HG02571 (cell line): ENCODE measurements around the gene NLK.
"Not testable (repeated sequence)": the region's sequence is repeated elsewhere in the genome, so short reads cannot be mapped to it uniquely, and the experiment has no call there.

Experiments
- ATAC-seq: cut with Tn5 transposase; IDR thresholded peaks from one replicate; pipeline ENCODE4 v1.9.1; 2021; ENCODE audit warnings: mild to moderate bottlenecking, moderate library complexity; ENCODE audit not compliant: unreplicated experiment

Gene NLK

DNA sequence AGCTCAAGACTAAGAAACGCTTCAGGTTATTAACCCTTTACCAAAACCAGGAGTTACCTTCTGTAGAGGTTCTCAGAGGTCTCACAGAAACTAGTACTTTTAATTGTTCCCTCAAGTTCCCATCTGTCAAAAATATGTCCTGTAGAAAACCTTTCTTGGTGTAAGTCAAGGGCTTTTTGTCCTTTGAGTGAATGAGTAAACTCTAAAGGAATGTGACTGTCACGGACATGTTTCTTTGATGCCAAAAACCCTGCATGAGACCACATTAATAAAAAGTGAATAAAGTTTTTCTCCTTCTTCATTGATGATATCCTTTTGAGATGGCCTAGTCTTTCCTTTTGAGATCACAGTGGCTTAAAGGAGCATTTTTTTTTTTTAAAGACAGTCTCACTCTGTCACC lies 102.9 kb downstream of the NLK start:
- no peak for ATAC-seq

DNA sequence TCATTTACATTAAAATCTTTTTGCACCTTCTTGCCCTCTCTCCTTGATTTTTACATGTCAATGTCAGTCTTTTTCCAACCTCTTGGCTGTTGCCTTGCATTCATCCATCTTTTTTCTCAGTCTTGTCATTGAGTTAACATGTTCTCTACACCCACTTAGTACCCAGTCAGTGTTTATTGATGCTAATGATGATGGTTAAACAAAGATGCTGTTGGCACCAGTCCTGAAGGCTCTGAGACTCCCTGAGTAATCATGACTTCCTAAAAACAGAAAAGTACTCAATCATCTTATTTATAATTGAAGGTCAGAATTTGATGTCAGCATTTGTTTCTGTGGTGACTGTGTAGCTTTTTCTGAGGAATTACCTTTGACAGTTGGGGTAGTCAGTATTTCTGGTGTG lies 104.5 kb downstream of the NLK start:
- no peak for ATAC-seq

DNA sequence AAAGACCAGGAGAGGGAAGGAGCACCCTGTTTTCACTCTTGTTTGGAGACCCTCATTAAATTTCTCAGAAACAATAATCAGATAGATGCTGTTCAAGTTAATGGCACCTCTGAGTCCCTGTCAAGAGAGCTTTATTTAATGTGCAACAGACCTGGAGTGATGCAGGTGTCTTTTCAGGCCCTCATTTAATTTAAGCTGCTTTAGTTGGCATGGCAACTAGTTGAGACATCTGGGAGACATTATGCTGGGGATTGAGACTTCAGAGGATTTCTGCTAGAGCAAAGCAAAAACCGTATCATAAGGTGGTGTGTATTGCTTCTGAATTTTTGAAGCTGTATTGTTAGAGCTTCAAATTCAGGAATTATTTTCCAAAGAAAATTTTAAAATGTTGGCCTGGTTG lies 108.5 kb downstream of the NLK start:
- ATAC-seq: no peak

DNA sequence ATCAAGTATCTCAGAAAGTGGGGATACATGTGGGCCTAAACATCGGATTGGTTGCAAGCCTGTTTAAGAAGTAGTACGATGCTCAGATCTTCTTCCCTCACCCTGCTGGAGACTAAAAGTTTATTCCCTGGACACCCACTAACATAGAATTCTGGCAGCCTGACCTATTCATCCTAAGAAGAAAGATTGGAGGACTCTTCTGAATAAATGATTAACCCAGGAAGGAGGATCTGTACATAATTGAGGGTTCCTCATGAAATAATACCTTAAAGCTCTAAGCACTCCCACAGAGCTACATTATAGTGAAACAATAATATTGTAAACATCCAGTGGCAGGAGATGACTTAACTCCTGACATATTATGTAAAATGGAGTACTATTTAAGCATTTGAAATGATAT lies 111.7 kb downstream of the NLK start:
- ATAC-seq: no peak

DNA sequence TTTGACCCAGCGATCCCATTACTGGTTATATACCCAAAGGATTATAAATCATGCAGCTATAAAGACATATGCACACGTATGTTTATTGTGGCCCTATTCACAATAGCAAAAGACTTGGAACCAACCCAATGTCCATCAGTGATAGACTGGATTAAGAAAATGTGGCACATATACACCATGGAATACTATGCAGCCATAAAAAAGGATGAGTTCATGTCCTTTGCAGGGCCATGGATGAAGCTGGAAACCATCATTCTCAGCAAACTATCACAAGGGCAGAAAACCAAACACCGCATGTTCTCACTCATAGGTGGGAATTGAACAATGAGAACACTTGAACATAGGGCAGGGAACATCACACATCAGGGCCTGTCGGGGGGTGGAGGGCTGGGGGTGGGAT lies 112.9 kb downstream of the NLK start:
- ATAC-seq: not testable (repeated sequence)

DNA sequence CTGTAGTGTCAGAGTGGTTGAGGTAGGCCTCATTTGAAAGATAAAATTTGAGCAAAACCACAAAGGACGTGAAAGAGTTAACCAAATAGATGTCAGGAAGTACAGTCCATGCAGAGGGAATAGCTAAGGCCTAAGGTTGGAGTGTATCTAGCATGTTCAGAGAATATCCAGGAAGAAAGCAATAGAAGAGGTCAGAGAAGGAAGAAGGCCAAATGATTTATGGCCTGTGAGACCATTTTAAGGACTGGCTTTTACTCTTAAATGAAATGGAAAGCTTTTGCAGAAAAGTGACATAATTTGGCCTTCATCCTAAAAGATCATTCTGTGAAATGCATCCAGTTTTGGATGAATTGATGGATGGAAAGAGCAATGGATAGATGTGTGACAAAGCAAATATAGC lies 116.5 kb downstream of the NLK start:
- ATAC-seq: no peak

DNA sequence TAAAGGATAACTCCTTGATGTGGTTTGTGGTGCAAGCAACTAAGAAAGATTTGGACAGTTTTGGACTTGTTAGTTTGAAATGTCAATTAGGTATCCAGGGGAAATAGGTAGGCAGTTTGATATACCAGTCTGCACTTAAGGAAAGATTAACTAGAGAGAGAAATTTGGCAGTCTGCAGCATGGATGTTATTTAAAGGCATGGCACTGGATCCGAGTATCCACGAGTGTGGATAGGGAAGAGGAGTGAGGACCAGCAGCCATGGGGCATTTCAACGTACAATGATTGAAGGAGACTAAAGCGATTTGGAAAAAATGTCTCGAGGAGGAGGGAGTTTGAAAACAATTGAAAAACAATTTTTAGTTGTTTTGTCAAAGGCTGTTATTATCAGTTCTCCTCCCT lies 117.4 kb downstream of the NLK start:
- ATAC-seq: no peak

DNA sequence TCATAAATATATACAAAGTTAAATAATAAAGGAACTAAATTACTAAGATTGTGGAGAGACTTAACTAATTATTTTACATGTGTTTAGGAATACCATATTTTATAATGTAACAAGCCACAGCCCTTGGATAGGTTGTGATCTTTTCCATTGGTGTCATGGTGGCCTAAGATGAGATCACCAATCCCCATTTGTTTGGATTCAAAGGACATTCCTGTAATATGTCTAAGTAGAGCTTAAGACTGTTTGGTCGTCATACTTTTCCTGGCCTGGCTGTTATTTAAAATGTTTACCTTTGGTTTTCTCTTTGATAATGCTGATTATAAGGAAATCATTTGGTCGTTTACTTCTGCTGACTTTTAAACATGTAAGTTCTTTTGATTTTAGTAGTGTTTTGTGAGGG lies 118.1 kb downstream of the NLK start:
- ATAC-seq: no peak

DNA sequence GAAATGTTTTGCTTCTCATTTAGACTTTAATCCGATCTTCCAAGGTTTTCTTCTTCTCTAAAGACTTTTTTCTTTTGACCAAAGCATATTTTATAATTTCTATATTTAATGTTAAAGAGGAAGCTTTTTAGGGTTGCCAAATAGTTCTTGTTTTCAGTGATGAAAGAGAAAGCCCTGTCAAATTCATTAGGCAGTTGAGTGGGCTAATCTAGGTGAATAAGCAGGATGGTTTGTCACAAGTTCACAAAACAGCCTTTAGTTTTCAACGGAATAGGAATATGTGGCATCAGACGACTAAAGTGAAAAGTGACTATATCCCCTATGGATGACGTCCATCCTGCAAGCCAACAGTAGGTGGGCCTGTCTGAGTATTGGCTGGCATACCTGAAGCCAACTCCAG lies 118.8 kb downstream of the NLK start:
- ATAC-seq: no peak

DNA sequence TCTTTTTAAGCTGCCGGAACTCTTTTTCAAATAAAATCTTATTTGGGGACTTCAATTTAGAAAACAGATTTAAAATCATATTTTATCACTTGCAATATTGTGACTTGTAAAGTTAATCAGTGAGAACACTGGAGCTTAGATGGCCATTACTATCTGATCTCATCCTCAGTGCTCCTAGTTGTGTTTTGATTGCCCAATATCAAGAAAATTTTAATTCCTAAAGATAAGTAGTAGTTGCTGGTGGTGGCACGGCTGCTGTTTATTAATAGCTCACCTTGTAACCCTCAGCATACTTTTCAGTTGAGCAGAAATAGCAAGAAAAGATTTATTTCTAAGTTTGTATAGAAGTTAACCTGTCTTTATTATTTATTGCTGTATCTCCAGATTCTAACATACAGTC lies 124.0 kb downstream of the NLK start:
- no peak for ATAC-seq

DNA sequence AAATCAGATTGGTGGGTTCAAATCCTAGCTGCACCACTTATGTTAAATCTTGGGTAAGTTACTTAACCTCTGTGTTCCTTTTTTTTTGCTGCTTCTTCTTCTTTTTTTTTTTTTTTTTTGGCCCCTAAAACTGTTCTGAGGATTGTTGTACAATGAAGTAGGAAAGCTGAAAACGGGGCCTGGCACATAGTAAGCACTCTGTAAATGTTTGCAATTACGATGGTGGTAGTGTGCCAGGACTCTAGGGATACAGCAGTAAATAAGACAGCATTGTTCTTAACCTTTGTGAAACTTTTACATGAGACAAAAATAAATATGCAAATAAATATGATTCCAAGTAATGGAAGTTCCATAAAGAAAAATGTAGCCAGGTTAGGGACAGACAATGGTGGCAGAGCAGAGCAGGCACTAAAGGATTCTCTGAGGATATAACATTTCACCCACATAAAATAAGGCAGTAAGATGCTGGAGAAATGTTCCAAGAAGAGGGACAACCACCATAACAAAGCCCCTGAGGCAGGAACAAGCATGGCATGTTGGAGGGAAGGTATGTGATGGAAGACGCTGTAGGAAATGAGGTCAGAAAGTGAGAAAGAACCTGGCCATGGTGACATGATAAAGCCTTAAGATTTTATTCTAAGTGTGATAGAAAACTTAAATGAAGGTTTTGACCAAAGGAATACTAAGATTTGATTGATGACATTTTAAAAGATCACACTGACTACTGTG lies 127.3 kb downstream of the NLK start:
- no peak for ATAC-seq

DNA sequence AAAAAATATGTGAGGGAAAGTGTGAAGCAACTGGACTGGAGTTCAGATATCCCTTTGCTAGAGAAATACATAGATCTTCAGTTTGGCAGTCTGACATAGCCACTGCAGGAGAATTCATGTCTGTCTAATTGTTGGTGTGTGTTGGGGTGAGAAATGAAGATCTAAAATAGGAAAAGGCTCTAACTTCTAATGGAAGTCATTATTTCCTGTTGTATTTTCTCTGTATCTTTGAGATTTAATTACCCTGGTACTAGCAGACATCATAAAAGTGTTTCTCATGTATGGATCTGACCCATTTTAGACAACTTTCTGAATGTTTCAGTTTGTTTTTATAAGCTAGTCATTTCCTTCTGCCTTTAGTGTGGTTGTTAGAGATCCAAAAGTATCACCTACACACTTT lies 128.3 kb downstream of the NLK start:
- ATAC-seq: no peak

DNA sequence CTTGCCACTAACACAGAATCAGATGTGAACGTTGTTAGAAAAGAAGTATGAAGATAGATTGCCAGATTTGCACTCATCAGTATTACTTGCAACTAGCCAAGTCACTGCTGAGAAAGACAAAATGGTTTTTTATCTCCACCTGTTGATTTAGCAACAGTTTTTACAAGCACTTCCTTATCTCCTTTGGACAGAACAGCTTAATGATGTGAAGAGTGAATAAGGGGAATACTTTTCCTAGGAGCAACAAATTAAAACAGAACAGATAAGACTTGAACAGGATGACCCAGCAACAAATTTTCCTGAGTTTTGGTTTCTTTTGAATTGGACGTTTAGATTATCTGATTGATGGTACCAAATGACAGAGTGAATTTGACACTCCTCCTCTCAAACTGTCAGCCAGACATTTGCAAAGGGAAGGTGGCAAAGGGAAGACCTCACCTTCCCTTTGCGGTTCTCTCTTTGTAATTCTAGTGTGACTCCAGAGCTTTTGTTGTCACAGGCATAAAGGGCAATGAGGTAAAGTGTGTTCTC lies 130.6 kb downstream of the NLK start:
- ATAC-seq: no peak

DNA sequence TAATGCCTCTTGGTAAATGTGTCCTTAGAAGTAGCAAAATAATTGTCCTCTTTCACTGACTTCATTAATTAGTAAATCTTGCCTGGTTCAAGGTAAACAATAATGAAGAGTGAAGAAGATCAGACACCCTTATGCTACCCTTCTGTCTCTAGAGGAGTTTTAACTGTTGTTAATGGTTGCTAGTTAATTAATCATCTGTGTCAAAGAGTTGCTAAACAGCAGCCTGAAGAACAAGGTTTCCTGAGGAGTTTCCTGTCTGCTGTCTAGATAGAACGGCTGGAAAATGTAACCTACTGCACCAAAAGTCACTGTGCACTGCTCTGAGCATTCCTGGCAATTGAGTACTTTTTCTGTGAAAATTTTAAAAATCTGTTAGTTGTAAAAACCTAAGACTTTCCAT lies 131.3 kb downstream of the NLK start:
- no peak for ATAC-seq

DNA sequence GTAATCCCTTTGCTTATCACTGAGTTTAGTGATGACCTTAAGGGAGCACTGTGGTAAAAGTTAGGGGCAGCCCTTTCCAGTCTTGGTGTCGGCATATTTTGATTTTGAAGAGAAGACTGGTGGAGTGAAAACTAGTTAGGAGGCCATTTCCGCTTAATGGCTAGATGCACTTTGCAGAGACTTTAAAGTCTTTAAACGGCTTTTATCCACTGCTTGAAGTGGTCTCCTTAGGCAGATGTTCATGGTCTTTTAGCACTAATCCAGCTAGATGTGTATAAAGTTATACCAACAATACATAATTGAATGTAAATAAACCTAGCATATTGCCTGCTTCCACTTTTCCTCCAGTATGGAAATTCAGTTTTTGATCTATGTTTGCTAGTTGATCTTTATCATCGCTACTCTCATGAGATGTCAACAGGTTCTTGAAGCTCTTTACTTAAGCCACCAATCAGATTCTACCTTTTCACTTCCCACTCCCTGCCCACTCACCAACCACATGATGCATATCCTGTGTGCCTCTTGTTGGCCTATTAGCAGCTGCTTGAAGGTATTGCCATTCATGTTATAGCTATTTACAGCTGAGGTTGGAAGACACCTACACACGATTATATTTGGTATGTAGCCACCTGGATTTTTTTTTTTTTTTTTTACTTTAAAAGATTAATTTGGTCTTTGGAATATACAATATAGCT lies 132.0 kb downstream of the NLK start:
- ATAC-seq: no peak

DNA sequence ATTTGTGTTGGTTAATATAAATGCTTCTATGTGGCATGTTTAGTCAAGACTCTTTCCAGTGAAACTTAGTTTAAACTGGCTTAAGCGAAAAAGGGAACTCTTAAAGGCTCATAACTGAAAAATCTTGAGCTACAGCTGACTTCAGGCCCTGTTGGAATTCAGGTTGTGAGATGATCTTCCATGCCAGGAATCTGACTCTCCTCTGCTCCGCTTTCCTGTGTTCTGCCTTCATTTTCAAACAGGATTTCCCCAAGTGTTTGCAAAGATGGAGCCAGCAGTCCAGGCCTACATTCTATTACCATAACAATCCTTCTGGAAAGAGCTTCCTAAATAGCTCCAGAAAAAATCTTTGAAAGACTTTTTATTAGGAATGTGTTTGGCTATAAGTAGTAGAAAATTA lies 134.9 kb downstream of the NLK start:
- ATAC-seq: no peak

DNA sequence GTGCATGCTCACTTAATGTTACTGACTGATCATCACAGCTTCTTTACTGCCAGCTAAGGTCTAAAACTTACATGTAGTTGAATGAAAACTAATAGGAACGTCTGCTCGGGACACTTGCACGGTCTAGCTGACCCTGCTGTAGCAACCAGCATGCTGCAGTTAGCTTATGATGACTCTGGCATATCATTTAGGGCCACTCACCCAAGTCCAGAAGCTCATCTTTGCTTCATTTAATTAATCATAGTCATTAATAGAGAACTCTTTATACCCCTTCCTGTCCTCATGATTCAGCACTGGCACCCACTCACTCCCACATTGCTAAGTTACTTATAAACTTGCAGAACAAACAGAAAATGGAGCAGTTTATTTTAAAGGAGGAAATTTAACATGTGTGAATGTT lies 136.3 kb downstream of the NLK start:
- ATAC-seq: no peak

DNA sequence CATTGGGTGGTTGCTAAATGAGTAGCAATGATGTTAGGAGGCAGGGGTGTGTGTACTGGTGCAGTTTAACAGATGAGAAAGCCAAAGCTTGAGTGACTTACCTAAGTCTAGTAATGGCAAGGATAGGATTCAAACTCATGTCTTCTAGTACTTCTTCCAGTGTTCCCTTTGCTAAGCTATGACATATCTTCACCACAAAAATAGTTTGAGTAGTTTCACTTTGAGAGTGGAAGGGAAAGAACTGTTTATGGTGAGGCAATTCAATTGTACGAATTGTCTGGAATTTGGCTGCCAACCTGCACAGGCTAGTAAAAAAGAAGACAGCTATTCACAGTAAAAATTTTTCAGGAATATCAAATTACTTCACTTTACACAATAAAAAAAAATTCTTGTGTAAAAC lies 138.0 kb downstream of the NLK start:
- no peak for ATAC-seq

DNA sequence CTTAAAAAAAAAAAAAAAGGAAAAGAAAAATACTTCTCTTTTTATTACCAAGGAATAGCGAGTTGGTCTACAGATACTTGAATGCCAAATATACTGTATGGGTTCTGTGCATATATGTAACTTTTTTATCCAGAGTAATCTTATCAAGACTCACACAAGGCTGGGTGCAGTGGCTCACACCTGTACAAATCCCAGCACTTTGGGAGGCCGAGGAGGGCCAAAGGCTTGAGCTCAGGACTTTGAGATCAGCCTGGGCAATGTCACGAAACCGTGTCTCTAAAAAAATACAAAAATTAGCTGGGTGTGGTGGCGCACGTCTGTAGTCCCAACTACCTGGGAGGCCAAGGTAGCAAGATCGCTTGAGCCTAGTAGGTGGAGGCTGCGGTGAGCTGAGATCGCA lies 139.1 kb downstream of the NLK start:
- no peak for ATAC-seq

DNA sequence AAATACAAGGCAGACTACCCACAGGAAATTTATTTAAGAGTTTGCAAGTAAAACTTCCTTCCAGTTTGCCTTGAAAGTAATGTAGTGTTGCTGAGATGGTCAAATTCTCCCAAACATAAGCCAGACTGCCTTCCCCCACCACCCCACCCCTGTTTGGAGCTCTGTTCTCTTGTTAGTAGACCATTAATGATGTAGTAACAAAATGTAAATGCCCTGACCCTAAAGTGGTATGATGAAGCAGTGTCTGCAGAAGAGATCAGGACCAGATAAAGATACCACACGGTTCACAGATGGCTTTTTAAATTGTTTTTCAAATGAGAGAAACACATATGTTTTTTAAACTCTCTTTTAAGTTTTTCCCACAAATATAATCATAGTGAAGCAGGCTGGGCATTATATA lies 140.1 kb downstream of the NLK start:
- no peak for ATAC-seq

DNA sequence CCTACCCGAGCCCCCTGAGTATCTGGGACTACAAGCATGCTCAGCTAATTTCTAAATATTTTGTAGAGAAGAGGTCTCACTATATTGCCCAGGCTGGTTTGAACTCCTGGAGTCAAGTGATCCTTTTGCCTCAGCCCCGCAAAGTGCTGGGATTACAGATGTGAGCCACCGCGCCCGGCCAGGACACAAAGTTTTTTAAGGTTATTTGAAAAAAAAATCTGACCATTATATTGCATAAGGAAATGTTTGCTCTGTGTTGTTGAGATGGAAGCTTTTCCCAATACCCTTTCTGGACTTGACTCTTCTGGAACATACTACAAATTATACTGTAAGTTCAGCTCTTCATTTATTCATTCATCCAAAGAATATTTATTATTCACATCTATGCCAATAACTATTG lies 143.2 kb downstream of the NLK start:
- ATAC-seq: no peak

DNA sequence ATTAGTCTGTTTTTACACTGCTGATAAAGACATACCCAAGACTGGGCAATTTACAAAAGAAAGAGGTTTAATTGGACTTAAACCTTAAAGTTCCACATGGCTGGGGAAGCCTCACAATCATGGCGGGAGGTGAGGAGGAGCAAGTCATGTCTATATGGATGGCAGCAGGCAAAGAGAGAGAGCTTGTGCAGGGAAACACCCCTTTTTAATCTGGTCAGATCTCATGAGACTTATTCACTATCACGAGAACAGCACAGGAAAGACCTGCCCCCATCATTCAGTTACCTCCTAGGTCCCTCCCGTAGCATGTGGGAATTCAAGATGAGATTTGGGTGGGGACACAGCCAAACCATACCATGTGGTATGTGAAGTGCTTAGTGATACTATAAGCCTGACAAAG lies 144.0 kb downstream of the NLK start:
- ATAC-seq: not testable (repeated sequence)

DNA sequence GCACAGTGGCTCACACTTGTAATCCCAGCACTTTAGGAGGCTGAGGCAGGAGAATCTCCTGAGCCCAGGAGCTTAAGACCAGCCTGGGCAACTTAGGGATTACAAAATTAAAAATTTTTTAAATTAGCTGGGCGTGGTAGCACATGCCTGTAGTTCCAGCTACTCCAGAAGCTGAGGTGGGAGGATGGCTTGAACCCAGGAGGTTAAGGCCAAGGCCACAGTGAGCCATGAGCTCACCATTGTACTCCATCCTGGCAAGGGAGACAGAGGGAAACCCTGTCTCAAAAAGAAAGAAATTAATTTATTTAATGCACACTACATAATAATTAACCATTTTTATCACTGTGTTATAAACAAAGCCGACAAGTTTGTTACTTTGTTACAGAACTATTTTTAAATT lies 145.5 kb downstream of the NLK start:
- ATAC-seq: no peak
